Keratinocyte (primary cell): Measurements from ENCODE around the gene TWNK.

Experiments
- EZH2 ChIP-seq: IDR thresholded peaks from one replicate; pipeline ENCODE4 v1.6.1; 2012; ENCODE audit warnings: inconsistent platforms, mild to moderate bottlenecking, low read length, moderate library complexity
- TF ChIP-seq, protein P1 (sequence below), 3 experiments: IDR thresholded peaks in 1 of 3; conservative IDR thresholded peaks in 1 of 3; optimal IDR thresholded peaks in 1 of 3; 2 replicates in 2 of 3; 3 replicates in 1 of 3; pipeline versions ENCODE3 to v1.5.1; 2011; ENCODE audit warnings: low read length in 3 of 3, mild to moderate bottlenecking in 3 of 3, moderate library complexity in 2 of 3, control low read depth in 1 of 3, inconsistent platforms in 1 of 3; ENCODE audit not compliant: insufficient read depth in 2 of 3; ENCODE audit errors: extremely low read depth in 1 of 3

DNA sequence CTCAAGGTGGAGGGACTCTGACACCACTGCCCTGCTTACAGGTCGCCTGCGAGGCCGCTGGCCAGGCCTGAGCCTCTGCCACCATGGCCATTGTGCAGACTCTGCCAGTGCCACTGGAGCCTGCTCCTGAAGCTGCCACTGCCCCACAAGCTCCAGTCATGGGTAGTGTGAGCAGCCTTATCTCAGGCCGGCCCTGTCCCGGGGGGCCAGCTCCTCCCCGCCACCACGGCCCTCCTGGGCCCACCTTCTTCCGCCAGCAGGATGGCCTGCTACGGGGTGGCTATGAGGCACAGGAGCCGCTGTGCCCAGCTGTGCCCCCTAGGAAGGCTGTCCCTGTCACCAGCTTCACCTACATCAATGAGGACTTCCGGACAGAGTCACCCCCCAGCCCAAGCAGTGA, 15.1 kb downstream of the TWNK start:
- TF ChIP-seq, protein P1, sequence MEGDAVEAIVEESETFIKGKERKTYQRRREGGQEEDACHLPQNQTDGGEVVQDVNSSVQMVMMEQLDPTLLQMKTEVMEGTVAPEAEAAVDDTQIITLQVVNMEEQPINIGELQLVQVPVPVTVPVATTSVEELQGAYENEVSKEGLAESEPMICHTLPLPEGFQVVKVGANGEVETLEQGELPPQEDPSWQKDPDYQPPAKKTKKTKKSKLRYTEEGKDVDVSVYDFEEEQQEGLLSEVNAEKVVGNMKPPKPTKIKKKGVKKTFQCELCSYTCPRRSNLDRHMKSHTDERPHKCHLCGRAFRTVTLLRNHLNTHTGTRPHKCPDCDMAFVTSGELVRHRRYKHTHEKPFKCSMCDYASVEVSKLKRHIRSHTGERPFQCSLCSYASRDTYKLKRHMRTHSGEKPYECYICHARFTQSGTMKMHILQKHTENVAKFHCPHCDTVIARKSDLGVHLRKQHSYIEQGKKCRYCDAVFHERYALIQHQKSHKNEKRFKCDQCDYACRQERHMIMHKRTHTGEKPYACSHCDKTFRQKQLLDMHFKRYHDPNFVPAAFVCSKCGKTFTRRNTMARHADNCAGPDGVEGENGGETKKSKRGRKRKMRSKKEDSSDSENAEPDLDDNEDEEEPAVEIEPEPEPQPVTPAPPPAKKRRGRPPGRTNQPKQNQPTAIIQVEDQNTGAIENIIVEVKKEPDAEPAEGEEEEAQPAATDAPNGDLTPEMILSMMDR (optimal IDR thresholded peaks at IDR 0.05 in 1 of 3, IDR thresholded peaks at IDR 0.05 in 1 of 3, conservative IDR thresholded peaks at IDR 0.05 in 1 of 3; ENCODE audit: extremely low read depth in 1 of 3, insufficient read depth in 2 of 3, low read length in 3 of 3) = no peak
- no peak for TF ChIP-seq EZH2
